HG02623 (cell line): ENCODE measurements around the gene NOXA1.
"Not testable (repeated sequence)": the region's sequence is repeated elsewhere in the genome, so short reads cannot be mapped to it uniquely, and the experiment has no call there.

Experiments used
- ATAC-seq: cut with Tn5 transposase; IDR thresholded peaks from one replicate; pipeline ENCODE4 v1.9.1; 2021; ENCODE audit warnings: moderate library complexity; ENCODE audit not compliant: unreplicated experiment

The NOXA1 gene

GRCh38 chr9:137422604-137423513 lies at the start of gene NOXA1, which contains the start of gene EXD3:
NOXA1 (plus strand) TSS chr9:137423393; CDS start chr9:137423530, 137 bp downstream.
EXD3 (minus strand) TSS chr9:137423162; CDS start chr9:137395357, 27,805 bp downstream.
- peak; percentile 76 for ATAC-seq

- no peak for ATAC-seq
Observed at GRCh38 chr9:137373611-137373980, 49.6 kb upstream of the NOXA1 start.

GRCh38 chr9:137374131-137374845 lies 48.9 kb upstream of the NOXA1 start:
- no peak for ATAC-seq

- ATAC-seq: no peak
Observed at GRCh38 chr9:137375321-137376058, 47.7 kb upstream of the NOXA1 start.

- no peak for ATAC-seq
Observed at GRCh38 chr9:137376386-137376785, 46.8 kb upstream of the NOXA1 start.

- not testable (repeated sequence) for ATAC-seq
Observed at GRCh38 chr9:137378688-137379410, 44.3 kb upstream of the NOXA1 start.

GRCh38 chr9:137379761-137380161 lies 43.4 kb upstream of the NOXA1 start:
- ATAC-seq: no peak

GRCh38 chr9:137380171-137380570 lies 43.0 kb upstream of the NOXA1 start:
- ATAC-seq: no peak

GRCh38 chr9:137380606-137381005 lies 42.6 kb upstream of the NOXA1 start:
- ATAC-seq: no peak

GRCh38 chr9:137381501-137382443 lies 41.4 kb upstream of the NOXA1 start:
- ATAC-seq: no peak

- no peak for ATAC-seq
Observed at GRCh38 chr9:137382444-137383080, 40.6 kb upstream of the NOXA1 start.

GRCh38 chr9:137383081-137383783 lies 40.0 kb upstream of the NOXA1 start:
- no peak for ATAC-seq

GRCh38 chr9:137383784-137384756 lies 39.1 kb upstream of the NOXA1 start:
- no peak for ATAC-seq

- no peak for ATAC-seq
Observed at GRCh38 chr9:137385061-137385655, 38.0 kb upstream of the NOXA1 start.

GRCh38 chr9:137386507-137387113 lies 36.6 kb upstream of the NOXA1 start:
- ATAC-seq: not testable (repeated sequence)

- no peak for ATAC-seq
Observed at GRCh38 chr9:137387114-137387890, 35.9 kb upstream of the NOXA1 start.
